NCI-H510A (cell line): ENCODE data around the gene ATP5F1D.
A peak's percentile ranks its signal among the peaks of the same experiment; 100 is the strongest.
"Not testable (repeated sequence)": the region's sequence is repeated elsewhere in the genome, so short reads cannot be mapped to it uniquely, and the experiment has no call there.

ENCODE experiments used
- DNase-seq: peaks from one replicate; lab custom pipeline; 2025; lab: John Stamatoyannopoulos, UW

ATP5F1D gene

DNA sequence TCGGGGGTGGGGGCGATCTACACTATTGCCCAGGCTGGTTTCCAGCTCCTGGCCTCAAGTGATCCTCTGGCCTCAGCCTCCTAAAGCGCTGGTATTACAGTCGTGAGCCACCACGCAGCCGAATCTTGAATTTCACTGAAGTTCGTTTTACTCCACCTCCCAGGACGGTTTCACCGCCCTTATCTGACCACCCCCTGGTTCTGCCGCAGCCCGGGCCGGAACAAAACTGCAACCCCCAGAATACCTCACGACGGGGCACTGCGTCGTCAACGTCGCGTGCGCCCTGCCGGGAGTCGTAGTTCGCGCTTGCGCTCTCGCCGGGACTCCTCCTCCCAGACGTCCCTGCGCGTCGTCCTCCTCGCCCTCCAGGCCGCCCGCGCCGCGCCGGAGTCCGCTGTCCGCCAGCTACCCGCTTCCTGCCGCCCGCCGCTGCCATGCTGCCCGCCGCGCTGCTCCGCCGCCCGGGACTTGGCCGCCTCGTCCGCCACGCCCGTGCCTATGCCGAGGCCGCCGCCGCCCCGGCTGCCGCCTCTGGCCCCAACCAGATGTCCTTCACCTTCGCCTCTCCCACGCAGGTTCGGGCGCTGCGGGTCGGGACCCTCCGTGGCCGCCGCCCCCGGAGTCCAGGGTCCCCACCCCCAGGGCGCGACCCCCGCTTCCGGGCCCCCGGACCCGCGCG is at the start of gene ATP5F1D:
TSS of gene ATP5F1D (plus strand) at position 335 of the 679 bp plus-strand sequence. CDS start at position 435, 100 bp downstream.
- peak; percentile 88 for DNase-seq

DNA sequence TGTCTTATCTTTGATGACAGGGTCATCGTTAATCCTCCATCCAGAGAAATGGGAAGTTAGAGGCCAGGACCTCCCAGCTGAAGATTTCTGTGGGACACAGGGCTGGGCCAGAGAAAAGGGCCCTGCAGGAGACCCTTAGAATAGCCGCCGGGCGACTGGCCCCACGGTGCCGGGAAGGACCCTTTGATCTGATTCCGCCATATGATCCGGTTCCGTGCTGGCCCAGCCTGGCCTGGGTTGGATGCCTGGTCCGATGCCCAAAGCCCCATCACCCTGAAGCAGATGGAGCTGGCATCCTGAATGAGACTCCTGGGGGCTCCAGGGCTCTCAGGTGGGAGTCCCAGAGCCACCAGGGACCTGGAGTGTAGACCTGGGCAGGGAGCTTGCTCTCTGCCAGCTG is 42.0 kb upstream of the ATP5F1D start:
- DNase-seq, result no peak

DNA sequence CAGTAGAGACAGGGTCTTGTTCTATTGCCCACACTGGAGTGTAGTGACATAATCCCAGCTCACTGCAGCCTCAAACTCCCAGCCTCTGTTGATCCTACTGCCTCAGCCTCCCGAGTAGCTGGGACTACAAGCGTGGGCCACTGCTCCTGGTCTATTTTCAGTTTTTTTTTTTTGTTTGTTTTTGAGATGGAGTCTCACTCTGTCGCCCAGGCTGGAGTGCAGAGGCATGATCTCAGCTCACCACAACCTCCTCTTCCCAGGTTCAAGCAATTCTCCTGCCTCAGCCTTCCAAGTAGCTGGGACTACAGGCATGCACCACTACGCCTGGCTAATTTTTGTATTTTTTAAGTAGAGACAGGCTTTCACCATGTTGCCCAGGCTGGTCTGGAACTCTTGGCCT is 40.9 kb upstream of the ATP5F1D start:
- not testable (repeated sequence) for DNase-seq

DNA sequence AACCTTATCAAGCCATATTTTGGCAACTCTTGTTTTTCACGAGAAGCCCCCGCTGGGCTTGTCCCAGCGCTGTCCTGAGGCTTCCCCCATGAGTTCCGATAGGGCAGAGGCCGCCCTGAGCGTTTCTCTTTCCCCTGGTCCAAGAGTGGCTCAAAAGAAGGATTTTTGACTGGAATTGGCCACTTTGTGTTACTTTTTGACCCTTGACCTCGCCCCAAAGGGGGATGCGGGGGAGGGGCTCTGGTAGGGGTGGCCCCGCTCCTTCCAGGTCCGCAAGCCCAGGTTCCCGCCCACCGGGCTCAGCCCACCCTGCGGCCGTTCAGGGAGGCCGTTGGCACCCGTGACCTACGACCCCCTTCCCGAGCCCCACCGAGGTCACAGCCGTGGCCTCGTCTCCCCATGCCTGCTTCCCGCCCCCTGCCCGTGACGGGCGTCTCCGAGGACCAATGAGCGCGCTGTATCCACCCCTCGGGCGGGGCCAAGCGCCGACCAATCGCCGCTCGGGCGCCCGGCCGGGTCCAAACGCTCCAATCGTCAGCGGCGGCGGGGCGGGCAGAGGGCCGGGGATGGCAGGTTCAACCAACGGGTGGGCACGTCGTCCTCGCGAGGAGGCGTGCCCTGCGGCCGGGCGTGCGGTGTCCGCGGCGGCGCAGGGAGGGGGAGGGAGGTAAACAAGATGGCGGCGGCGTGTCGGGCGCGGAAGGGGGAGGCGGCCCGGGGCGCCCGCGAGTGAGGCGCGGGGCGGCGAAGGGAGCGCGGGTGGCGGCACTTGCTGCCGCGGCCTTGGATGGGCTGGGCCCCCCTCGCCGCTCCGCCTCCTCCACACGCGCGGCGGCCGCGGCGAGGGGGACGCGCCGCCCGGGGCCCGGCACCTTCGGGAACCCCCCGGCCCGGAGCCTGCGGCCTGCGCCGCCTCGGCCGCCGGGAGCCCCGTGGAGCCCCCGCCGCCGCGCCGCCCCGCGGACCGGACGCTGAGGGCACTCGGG is 36.1 kb upstream of the ATP5F1D start, which contains the start of gene STK11:
TSS of gene STK11 (plus strand) at position 665 of the 986 bp plus-strand sequence. CDS start 1,136 bp downstream, outside the sequence.
- DNase-seq, result peak; percentile 90

DNA sequence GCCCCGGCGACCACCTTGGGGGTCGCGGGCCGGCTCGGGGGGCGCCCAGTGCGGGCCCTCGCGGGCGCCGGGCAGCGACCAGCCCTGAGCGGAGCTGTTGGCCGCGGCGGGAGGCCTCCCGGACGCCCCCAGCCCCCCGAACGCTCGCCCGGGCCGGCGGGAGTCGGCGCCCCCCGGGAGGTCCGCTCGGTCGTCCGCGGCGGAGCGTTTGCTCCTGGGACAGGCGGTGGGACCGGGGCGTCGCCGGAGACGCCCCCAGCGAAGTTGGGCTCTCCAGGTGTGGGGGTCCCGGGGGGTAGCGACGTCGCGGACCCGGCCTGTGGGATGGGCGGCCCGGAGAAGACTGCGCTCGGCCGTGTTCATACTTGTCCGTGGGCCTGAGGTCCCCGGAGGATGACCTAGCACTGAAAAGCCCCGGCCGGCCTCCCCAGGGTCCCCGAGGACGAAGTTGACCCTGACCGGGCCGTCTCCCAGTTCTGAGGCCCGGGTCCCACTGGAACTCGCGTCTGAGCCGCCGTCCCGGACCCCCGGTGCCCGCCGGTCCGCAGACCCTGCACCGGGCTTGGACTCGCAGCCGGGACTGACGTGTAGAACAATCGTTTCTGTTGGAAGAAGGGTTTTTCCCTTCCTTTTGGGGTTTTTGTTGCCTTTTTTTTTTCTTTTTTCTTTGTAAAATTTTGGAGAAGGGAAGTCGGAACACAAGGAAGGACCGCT is 35.2 kb upstream of the ATP5F1D start:
- no peak for DNase-seq

DNA sequence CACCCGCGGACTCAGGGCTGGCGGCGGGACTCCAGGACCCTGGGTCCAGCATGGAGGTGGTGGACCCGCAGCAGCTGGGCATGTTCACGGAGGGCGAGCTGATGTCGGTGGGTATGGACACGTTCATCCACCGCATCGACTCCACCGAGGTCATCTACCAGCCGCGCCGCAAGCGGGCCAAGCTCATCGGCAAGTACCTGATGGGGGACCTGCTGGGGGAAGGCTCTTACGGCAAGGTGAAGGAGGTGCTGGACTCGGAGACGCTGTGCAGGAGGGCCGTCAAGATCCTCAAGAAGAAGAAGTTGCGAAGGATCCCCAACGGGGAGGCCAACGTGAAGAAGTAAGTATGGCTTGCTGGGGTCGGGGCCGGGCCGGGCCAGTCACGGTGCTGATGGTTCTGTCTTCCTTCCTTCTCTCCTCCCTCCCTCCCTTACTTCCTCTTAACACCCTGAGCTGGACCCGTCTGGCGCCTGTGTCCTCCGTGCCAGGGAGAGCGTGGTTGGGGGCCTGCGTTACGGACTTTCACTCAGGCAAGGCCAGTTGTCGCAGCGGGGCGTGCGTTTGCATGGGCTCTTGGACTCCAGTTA is 34.6 kb upstream of the ATP5F1D start:
- DNase-seq, result no peak

DNA sequence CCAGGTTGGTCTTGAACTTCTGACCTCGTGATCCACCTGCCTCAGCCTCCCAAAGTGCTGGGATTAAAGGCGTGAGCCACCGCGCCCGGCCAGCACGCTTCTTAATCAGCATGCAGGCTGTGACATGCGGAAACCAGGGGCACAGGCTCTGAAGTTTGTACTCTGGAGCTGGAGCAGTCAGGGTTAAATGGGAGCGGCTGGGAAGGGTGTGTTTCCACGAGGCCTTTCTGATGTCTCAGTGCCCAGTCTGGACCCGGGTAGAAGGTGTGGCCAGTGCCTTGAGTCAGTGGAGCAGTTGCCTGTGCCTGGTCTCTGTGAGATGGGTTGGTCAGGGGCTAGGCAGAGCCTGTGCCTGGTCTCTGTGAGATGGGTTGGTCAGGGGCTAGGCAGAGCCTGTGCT is 32.7 kb upstream of the ATP5F1D start:
- DNase-seq, result not testable (repeated sequence)

DNA sequence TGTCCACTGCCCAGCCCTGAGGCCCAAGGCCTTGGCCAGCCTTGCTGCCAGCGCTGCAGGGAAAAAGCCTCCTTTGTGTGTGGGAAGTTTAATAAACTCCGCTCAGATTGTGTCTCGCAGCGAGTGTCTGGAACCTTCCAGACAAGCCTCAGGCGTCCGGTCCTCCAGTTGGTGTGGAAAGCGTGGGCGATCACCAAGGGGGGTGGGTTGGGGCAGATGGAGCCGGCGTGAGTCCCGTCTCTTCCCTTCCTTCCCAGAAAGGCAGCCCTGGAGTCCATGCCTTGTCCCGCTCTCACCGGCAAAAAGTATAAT is 31.4 kb upstream of the ATP5F1D start:
- DNase-seq, result no peak

DNA sequence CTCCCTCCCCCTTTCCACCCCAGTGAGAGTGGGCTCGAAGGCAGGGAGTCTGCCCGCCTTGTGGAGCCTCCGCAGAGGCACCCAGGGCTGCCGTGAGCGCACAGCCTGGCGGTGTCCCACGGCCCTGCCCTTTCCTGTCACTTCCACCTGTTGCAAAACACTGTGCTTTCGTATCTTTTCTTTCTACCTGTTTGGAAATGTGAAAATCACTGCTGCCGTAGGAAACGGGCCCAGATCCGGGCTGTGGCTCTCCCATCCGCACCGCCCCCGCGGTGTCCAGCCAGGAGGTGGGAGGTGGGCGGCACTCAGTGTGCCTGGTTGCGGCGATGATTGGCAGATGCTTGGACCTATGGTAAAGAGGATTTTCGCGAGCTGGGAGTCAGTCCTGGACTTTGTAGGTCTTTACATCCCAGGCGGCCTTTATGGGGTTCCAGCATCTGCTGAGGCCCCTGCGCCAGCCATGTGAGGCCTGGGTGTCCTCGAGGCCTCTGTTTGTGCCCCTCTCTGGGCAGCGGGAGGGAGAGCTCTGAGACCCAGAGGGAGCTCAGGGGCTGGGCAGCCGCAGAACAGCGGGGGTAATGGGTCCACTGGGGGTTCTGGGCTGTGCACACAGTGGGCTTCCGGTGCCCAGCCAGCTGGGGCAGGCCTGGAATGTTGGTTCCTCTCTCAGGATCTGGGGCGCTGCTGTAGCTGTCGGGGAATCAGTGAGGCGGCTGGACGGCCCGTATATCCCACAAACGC is 29.9 kb upstream of the ATP5F1D start:
- no peak for DNase-seq

DNA sequence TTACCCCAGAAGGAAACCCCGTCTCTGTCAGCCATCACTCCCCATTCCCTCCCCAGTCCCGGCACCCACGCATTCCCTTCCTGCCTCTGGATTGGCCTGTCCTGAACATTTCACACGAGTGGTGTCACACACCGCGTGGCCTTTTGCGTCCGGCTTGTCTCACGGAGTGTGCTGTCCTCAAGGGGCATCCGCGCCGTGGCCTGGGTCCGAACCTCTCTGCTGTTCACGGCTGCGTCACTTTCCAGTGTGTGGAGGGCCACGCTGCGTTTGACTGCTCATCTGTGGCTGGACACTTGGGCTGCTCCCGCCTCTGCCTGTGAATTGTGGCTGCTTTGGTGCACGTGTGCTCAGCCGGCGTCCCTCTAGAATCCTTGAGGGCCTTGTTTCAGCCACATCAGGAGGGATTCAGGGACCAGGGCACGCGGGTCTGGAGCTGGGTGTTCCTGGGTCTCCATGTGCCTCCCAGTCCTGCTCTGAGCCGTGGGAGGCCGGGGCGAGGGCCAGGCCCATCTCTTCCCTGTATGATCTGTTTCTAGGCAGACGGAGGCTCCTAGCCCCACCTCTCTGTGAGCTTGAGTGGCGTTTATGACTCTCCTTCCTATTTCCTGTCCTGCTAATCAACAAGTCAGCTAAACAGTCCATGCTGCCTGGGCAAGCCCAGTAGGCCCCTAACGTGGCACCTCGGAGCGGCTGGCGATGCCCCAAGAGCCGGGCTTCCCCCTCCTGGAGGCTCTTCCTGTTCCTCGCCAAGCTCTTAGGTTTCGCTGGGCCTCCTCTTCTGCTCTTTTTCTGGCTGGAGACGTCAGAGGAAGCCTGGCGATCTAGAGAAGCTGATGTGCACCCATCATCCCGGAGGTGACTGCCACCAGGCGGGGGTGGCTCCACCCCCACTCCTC is 27.9 kb upstream of the ATP5F1D start:
- DNase-seq, result peak; percentile 59

DNA sequence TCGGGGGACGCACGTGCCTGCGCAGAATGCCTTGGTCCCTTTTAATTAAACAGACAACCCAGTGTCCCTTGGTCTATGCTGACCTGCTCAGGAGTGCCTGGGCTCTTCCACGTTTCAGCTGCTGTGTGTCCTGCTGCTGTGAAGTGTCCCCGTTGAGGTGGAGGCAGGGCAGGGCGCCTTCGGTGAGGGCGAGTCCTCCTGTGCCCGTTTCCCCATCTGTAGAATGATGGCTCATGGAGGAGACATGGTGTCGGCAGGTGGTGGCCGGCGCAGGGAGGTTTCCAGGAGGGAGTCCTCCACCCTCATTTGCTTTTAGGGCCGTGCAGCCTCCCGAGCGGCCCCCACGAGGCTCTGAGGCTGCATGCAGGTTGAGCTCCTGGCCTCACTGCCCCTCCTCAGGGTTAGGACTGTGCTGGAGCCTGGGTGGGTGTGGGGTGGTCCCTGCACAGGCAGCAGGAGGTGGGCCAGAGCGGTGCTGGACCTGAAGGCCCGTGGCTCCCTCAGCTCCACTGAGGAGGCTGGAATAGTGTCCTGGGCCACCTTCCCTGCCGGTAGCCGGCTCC is 27.2 kb upstream of the ATP5F1D start:
- DNase-seq, result no peak

DNA sequence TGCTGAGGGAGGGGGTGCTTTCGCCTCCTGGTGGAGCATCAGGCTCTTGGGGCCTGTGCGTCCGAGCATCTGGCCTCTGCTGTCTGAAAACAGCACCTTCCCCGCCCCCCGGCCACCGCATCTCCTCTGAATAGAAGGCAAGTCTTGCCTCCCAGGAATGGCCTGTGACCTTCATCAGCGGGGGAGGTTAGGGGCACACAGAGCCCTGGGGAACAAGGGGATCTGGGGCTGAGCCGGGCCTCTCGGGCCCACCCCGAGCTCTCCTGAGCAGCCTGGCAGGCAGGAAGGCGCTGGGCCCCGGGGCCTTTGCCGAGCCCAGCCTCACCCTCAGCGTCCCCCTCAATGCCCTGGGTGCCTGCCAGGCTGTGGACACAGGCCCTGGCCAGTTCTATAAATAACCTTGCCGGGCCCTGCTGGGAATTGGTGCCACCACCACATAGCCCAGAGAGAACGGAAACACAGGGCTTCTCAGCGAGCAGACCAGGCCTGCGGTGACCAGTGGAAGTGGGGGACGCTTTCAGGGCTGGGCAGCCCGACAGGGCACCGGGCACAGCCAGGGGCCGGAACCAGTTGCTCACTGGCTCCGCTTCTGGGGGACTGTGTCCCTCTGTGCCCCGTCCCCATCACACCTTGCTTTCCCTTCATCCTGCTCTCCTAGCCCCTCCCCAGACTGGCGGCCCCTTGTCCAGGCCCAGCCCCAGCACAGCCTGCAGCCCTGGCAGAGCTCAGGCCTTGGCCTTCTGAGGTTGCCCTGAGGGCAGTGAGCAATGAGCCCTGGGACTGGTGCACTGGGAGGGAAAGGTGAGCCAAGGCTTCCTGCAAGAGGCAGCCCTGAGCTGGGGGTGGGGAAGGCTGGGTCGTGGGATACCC is 26.5 kb upstream of the ATP5F1D start:
- no peak for DNase-seq

DNA sequence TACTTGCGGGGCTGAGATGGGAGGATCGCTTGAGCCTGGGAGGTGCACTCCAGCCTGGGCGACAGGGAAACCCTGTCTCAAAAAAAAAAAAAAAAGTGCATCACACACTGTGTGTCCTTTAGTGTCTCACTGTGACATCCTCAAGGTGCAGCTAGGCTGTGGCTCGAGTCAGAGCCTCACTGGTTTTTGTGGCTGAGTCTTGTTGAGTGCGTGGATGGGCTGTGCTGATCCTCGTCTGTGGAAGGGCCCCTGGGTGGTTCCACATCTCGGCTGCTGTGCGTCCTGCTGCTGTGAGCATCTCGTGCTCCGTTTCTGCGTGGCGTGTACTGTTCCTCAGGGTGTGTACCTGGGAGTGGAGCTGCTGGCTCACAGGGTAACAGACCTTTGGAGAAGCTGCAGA is 24.8 kb upstream of the ATP5F1D start:
- no peak for DNase-seq

DNA sequence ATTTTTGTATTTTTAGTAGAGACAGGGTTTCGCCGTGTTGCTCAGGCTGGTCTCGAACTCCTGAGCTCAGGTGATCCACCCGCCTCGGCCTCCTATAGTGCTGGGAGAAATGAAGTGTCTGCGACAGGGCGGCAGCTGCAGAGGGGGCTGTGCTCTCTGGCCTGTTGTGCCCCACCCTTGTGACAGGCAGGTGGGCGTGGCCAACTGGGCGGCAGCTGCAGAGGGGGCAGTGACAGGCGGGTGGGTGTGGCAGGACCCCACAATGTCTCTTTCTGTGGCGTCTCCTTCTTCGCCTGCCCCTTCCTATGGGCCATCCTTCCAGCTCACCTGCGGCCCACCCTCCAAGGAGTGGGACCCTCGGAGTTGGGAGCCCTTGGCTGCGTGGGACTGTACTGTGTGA is 24.2 kb upstream of the ATP5F1D start:
- no peak for DNase-seq

DNA sequence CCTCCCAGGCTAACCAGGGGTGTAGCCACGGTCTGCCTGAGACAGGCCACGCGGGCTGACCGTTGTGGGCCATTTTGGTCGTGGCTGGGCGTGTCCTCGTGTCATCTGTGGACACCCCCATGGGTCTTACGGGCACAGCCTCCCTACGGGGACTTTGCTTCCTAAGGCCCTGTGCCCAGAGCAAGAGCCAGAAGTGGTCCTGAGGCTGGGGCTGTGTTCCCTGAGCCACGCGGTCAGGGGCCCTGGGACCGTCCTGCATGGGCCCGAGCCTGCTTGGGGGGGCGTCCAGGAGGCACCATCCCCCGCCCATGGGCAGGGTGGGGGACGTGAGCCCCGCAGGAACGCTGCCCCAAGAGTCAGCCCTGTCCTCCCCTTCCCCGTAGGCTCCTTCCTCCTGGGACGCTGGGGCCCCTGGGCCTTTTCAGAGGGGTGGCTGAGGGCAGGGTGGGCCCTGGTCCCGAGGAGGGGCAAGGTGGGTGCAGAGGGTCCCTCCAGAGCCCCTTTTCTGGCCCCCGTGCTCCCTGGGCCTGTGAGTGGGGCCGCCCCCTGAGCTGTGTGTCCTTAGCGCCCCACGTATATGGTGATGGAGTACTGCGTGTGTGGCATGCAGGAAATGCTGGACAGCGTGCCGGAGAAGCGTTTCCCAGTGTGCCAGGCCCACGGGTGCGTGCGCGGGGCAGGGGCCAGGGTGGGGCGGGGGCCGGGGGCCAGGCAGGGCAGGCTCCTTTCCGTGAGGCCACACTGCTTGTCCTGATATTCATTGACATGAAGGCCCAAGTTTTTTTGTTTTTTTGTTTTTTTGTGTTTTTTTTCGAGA is 22.6 kb upstream of the ATP5F1D start:
- no peak for DNase-seq

DNA sequence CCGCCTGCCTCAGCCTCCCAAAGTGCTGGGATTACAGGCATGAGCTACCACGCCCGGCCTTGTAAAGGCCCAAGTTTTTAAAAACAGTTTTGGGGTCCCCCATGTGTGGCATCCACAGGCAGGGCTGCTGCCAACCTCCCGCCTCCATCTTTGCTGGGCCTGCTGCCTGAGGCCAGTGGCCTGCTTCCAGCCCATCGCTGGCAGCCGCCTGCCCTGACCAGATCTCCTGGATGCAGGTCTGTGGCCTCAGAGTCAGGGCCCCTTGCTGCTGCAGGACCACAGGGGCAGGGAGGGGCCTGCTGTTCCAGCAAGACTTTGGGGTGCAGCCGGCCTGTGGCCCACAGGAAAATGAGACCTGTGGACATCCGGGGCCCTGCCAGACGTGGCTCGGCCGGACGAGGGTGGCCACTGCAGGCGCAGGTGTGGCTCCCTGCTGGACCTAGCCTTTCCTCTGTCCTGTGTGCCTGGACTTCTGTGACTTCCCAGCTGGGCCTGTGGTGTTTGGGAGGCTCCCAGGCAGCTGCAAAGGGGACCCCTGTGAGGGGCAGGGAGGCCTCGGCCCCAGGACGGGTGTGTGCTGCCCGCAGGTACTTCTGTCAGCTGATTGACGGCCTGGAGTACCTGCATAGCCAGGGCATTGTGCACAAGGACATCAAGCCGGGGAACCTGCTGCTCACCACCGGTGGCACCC is 21.6 kb upstream of the ATP5F1D start:
- no peak for DNase-seq

DNA sequence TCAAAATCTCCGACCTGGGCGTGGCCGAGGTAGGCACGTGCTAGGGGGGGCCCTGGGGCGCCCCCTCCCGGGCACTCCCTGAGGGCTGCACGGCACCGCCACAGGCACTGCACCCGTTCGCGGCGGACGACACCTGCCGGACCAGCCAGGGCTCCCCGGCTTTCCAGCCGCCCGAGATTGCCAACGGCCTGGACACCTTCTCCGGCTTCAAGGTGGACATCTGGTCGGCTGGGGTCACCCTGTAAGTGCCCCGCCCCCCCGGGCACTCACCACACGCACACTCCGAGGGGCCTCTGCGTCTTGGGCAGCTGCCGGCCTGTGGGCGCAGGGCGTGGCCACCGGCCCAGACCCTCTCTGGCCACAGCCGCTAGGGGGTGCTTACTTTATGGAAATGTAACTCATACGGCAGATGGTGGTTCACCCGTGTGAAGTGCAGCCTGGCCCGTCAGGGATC is 21.0 kb upstream of the ATP5F1D start:
- DNase-seq, result no peak
